Measurements from ENCODE around the gene ANKRD61. TPM values are rescaled to one million over a fixed set of nuclear protein-coding genes. Genes with fewer than 3 reads are reported as not detected.

ANKRD61 gene
- polyA plus RNA-seq, 1 donor from 2014 or later, result not detected

- TF ChIP-seq MXI1 (conservative IDR thresholded peaks at IDR 0.05; ENCODE audit: poor library complexity, severe bottlenecking) (no peak), EZH2 (IDR thresholded peaks at IDR 0.05; ENCODE audit: borderline replicate concordance, insufficient read depth, low read length, poor library complexity, severe bottlenecking) (no peak), REST (IDR thresholded peaks at IDR 0.05; ENCODE audit: borderline replicate concordance) (no peak)
- peaks cover 19% of the 10 kb centered on the region for H3K36me3 ChIP-seq (ENCODE audit: insufficient read depth, low read length)
Observed at GRCh38 chr7:6035165-6035564, 4.0 kb downstream of the ANKRD61 start.

GRCh38 chr7:6035686-6036085 is 4.5 kb downstream of the ANKRD61 start:
- no peaks in the 10 kb centered on the region for H4K20me1 ChIP-seq (ENCODE audit: insufficient read depth)
- H3K36me3 ChIP-seq (ENCODE audit: insufficient read depth, low read length), result peaks cover 19% of the 10 kb centered on the region
- H2AFZ ChIP-seq (ENCODE audit: low read depth, low read length), result no peak overlapping the region
- H3K9me3 ChIP-seq (ENCODE audit: low read length), result no peaks in the 10 kb centered on the region
- H3K27me3 ChIP-seq (ENCODE audit: insufficient read depth, low read depth, low read length), result no peaks in the 10 kb centered on the region
- no peaks in the 10 kb centered on the region for H3F3A ChIP-seq (ENCODE audit: insufficient read depth, low read length, poor library complexity, severe bottlenecking)
- H3K9ac ChIP-seq (ENCODE audit: low read length), result no peak overlapping the region
- no peak overlapping the region for H3K27ac ChIP-seq (ENCODE audit: low read length)
- H3K79me2 ChIP-seq (replicated peaks; ENCODE audit: insufficient read depth, low read length), result no peaks in the 10 kb centered on the region
- no peak overlapping the region for H3K4me2 ChIP-seq (ENCODE audit: low read length)
- H3K4me3 ChIP-seq (ENCODE audit: low read length), result no peak overlapping the region
- H3K9me2 ChIP-seq (ENCODE audit: insufficient read depth, low read length), result no peaks in the 10 kb centered on the region
- no peak for TF ChIP-seq MXI1 (conservative IDR thresholded peaks at IDR 0.05; ENCODE audit: poor library complexity, severe bottlenecking)
- TF ChIP-seq CTCF (IDR thresholded peaks at IDR 0.05; ENCODE audit: poor library complexity, severe bottlenecking), result no peak
- no peak for TF ChIP-seq EP300 (conservative IDR thresholded peaks at IDR 0.05; ENCODE audit: poor library complexity, severe bottlenecking)
- no peak for TF ChIP-seq RAD21 (conservative IDR thresholded peaks at IDR 0.05)
- TF ChIP-seq EZH2 (IDR thresholded peaks at IDR 0.05; ENCODE audit: borderline replicate concordance, insufficient read depth, low read length, poor library complexity, severe bottlenecking), result no peak
- no peak for TF ChIP-seq TAF1 (IDR thresholded peaks at IDR 0.05; ENCODE audit: low read depth)
- TF ChIP-seq SMC3 (conservative IDR thresholded peaks at IDR 0.05; ENCODE audit: poor library complexity), result no peak
- no peak for TF ChIP-seq POLR2AphosphoS5 (IDR thresholded peaks at IDR 0.05)
- no peak for TF ChIP-seq REST (IDR thresholded peaks at IDR 0.05; ENCODE audit: borderline replicate concordance)

More at GRCh38 chr7:6035165-6035564, 4.0 kb downstream of the ANKRD61 start:
- H3K9ac ChIP-seq (ENCODE audit: low read length), result no peak overlapping the region
- no peaks in the 10 kb centered on the region for H3K79me2 ChIP-seq (replicated peaks; ENCODE audit: insufficient read depth, low read length)
- H3K27ac ChIP-seq (ENCODE audit: low read length), result no peak overlapping the region
- H2AFZ ChIP-seq (ENCODE audit: low read depth, low read length), result no peak overlapping the region
- no peaks in the 10 kb centered on the region for H3F3A ChIP-seq (ENCODE audit: insufficient read depth, low read length, poor library complexity, severe bottlenecking)
- H3K27me3 ChIP-seq (ENCODE audit: insufficient read depth, low read depth, low read length), result no peaks in the 10 kb centered on the region
- no peaks in the 10 kb centered on the region for H3K9me3 ChIP-seq (ENCODE audit: low read length)
- H3K4me3 ChIP-seq (ENCODE audit: low read length), result no peak overlapping the region
- no peaks in the 10 kb centered on the region for H4K20me1 ChIP-seq (ENCODE audit: insufficient read depth)
- H3K9me2 ChIP-seq (ENCODE audit: insufficient read depth, low read length), result no peaks in the 10 kb centered on the region
- H3K4me2 ChIP-seq (ENCODE audit: low read length), result no peak overlapping the region
